HG03342 (cell line): ENCODE results near the gene HAGH.

Source experiments
- ATAC-seq: cut with Tn5 transposase; IDR thresholded peaks from one replicate; pipeline ENCODE4 v1.9.1; 2021; ENCODE audit warnings: mild to moderate bottlenecking, moderate library complexity; ENCODE audit not compliant: unreplicated experiment

The HAGH gene

DNA sequence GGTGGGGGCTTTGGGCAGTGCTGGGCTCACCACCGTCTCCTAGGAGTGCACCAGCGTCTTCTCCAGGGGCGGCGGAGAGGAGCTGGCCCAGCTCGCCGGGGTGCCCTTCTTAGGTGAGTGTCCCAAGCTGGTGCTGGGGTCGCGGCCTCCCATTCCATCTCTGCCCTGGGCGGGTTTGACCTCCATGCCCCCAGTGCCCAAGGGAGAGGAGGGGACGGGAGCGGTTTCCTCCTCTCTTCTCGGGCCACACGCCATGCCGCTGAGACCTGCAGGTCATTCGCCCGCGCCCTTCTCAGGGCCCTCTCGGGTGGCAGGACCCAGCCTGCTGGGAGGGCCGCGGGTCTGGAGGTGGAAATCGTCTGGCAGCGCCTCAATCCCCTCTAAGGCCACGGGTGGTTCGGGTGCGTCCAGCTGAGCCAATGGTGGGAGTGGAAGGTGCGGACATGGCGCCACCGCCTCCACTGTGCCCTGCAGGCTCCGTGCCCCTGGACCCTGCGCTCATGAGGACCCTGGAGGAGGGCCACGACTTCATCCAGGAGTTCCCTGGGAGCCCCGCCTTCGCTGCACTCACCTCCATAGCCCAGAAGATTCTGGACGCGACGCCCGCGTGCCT lies 38.4 kb downstream of the HAGH start:
- ATAC-seq = no peak

DNA sequence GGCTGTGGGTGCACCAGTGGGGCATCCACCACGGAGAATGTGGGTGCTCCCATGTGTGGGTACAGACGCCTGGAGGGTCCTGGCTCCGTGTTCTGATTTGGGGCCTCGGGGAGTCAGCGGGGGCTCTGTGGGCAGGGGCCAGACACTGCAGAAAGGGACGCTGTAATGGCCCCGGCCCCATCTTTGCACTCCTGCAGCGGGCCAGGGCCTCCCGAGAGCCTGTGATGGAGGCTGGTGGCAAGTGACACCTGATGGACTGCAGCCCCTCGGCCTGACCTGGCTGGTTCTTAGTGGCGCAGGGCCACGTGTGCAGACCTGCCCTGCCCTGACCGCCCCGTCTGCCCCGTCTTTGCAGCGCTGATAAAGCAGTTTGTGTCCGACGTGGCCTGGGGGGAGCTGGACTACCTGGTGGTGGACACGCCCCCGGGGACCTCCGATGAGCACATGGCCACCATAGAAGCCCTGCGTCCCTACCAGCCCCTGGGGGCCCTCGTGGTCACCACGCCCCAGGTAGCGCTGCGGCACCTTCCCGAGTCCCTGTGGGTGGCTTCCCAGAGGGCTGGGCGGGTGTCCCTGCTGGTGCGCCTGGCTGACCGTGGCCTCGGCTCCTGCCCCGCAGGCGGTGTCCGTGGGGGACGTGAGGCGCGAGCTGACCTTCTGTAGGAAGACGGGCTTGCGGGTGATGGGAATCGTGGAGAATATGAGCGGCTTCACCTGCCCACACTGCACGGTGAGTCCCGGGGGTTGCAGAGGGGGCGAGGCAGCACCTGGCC lies 39.1 kb downstream of the HAGH start:
- no peak for ATAC-seq

DNA sequence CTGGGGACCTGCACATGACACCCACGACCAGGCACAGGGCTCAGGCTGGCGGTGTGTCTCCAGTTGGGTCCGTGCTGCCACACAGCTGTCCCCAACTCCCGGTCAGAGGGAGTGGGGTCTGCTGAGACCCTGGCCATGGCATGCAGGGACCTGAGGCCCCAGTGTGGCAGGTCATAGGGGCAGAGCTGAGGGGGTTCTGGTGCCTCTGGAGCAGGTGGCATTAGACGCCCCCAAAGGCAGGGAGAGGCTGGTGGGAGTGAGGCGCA lies 39.6 kb downstream of the HAGH start:
- ATAC-seq = no peak

DNA sequence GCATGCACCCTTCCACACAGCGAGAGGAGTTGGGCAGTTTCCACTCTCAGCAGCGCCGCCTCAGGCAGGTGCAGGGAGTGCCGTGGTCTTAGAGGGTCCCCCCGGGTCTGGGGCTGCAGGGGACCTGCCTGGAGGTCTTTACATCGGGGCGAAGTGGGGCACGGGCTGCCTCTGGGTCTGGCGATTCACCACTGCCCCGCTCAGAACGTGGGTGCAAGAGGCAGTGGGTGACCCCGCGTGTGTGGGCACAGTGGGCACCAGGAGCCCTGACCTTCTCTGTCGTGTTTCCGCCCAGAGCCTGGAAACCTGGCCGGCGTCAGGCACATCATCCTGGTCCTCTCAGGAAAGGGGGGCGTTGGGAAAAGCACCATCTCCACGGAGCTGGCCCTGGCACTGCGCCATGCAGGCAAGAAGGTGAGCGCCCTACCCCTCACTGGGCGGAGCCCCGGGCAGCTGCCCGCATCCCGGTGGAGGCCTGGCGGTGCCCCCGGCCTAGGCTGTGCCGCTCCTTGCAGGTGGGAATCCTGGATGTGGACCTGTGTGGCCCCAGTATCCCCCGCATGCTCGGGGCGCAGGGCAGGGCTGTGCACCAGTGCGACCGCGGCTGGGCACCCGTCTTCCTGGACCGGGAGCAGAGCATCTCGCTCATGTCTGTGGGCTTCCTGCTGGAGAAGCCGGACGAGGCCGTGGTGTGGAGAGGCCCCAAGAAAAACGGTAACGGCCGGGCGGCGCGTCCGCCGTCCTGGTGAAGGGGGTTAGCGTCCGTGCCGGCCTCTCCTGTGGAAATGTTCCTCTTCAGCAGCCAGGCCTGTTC lies 40.2 kb downstream of the HAGH start:
- ATAC-seq = no peak

DNA sequence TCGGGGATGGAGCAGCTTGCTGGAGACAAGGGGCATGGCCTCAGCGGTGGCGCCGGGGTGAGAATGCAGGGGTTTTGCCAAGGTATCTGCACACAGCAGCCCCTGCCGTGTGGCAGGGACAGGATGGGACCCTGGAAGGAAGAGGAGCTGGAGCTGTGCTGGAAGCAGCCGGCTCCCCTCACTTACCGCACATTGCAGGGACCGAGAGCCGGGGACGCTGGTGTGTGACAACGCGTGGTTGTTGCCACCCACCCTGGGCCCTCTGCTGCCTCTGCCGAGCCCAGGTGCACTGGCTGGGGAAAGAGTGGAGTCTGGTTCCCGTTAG lies 40.8 kb downstream of the HAGH start:
- no peak for ATAC-seq

DNA sequence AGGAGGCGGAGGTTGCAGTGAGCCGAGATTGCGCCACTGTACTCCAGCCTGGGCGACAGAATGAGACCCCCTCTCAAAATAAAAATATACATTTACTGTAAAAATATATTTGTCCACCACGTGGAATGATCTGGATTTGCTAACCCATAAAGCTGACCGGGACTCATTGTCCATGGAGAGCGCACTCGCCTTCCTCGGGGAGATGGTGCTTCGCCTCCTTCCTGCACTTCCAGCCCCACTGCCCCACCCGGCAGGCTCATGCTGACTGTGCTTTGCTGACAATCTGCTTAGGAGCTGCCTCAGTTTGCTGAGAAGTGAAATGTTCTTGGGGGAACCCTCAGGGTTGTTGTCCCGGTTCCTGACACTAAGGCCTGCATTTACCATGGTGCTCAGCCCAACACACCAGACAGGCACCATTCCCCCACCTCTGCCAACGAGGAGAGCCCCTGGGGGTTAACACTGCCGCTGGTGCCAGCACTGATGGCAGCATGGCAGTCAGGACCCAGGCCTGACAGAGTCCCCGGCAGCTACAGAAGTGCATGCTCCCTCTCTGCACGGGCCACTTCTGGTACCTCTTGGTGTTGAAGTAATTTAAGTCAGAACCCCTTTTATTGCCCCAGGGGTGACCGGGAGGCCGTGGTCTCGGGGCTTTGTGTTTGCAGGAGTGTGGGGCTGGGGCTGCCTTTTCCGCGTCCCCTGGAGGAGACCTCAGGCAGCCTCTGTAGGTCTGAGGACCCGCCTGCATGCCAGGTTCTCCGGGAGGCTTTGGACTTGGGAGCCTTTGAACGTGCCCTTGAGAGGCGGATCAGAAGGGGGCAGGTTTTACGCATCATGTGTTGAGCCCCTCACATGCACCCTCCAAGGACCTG lies 41.4 kb downstream of the HAGH start:
- no peak for ATAC-seq

DNA sequence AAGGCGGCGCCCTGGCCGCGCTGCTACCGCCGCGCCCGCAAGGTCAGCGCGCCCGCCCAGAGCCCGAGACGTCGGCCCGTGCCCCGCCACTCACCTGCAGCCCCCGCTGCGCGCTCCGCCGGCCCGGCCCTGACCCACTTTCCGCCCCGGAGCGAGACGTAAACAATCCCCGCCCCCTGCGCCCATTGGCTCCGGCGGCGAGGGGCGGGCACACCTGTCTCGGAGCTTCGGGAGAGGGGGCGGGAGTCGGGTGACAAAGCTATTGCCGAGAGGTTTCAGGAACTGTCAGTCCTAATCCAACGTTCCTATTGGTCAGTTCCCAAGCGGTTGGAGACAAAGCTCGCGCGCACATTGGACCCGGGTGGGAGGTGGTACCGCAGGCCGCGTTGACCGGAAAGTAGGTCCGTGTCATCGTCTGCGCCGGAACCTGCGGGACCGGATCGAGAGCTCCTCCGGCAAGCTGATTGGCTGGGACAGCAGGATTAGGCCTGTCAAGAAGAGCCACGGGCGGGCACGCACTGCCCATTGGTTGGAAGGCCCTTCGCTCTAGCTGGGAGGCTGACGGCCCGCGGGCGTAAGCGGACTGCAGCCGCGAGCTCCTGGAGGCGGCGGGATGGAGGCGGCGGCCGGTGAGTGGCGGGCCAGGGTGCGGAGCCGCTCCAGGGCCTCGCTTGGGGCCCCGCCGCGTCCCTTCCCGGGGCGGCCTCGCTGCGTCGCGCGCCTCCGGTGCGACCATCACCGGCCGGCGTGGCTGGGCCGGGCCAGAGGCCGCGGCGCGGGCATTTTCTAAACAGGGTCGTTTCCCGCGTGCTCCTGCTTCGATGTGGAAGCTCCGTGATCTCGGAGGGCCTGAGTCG lies 44.0 kb downstream of the HAGH start, which contains the start of the genes NUBP2 and SPSB3:
TSS of gene NUBP2 (plus strand) at position 553 of the 857 bp plus-strand sequence. CDS start at position 614, 61 bp downstream.
TSS of gene SPSB3 (minus strand) at position 164 of the 857 bp plus-strand sequence. CDS start 1,088 bp downstream, outside the sequence.
- ATAC-seq = peak; percentile 86

DNA sequence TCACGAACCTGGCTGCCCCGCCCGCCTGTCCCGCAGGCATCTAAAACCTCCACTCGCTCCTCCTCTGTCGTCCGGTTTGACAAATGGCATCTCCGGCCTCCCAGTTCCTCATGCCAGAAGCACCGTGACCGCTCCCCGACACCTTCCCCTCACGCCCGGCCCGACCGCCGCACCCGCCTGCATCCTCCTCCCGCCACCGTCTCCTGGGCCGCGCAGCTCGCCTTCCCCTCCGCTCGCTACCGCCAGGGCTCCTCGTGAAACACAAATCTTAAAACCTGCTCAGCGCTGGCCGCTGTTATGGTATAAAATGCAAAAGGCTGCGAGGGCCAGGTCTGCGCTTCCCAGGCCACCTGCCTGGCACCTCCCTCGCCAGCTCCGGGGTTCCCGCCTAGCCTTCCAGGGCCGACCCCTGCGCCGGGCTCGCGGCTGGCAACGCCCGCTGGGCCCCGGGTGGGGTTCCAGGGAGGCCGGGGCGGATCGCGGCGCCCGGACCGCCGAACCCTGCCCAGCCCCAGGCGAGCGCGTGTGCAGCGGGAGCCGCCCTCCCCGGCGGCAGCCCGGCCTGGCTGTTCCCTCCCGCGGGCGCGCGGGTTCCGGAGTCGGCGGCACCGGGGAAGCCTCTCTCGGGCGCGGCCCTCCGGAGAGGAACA lies 44.7 kb downstream of the HAGH start:
- ATAC-seq = peak; percentile 0

DNA sequence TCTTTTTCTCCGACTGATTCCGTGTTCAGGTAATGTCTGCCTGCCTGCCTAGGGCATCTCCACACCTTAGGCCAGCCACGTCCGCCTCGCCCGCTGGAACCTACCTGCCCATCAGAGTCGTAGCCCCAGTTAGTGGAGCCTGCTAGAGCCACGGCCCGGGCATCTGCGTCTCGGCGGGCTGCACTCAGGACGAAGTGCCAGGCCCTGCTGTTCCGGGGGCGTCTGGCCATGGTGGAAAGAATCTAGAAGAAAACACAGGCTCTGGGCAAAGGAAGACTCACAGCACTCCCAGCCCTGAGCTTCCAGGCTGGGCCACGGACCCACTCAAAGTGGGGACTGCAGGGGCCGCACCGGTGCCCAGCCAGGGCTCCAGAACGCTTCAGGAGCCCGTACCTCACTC lies 45.4 kb downstream of the HAGH start:
- no peak for ATAC-seq

DNA sequence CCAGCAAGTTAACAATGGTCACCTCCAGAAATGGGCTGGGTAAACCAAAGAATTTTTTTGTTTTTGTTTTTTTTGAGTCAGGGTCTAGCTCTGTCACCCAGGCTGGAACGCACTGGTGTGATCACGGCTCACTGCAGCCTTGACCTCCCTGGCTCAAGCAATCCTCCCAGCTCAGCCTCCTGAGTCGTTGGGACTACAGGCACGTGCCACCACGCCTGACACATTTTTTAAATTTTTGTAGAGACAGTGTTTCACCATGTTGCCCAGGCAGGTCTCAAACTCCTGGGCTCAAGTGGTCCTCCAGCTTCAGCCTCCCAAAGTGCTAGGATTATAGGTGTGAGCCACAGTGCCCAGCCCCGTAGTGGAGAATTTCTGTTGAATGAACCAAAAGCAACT lies 46.0 kb downstream of the HAGH start:
- ATAC-seq = no peak

DNA sequence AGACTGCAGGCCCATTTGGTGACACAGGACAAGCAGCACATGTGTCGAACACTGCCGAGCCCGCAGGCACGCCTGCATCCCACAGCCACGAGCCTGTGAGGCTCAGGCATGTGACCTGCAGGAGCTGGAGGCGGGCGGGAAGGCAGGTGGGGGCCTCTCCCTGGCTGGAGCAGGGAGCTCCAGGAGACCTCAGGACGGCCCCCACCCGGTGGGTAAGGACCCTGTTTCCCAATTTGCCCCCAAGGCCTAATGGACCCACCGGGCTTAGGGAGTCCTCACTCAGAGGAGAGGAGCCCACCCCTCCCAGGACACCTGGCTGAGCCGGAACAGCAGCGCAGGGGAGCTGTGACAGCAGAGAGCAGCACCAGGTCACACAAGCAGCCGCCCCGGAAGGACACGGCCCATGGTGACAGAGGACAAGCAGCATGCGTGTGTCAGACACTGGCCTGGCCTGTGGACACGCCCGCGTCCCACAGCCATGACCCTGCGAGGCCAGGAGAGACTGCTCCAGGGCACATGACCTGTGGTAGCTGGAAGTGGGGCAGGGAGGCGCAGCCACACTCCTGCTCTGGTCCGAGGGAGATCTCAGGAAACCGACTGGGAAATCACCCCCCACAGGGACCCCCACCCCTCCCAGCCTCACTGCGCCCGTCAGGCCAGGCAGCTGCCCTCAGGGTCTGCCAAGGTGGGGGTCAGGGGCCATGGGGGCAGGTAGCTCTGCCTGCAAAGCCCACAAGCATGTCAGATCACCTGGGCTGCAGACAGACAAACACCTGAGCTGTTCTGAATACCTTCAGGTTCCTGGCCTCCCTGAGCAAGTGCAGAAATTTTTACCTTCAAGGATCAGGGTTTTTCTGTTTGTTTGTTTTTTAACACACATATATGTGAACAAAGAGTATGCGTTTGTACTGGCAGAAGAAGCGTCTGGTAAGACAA lies 46.6 kb downstream of the HAGH start:
- ATAC-seq = no peak

DNA sequence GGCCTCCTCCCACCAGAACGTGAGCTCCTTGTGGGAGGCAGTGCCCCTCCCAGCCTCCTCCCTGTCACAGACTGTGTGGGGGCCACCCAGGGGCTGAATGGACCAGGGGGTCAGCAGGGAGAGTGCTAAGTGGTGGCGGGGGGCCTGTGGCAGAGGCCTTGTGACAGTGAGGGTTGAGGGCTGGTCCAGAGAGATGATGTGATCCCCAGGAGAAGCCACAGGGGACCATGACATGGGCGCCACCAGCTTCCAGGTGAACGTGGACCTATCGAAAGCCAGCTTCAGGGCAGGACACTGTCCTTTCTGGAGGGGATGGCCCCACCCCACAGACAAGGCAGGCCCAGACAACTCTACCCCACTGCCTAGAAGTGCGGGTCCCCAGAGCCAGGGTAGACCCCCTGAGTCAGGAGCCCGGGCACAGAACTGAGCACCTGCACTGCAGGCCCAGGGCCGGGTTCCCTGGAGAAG lies 47.4 kb downstream of the HAGH start:
- no peak for ATAC-seq

DNA sequence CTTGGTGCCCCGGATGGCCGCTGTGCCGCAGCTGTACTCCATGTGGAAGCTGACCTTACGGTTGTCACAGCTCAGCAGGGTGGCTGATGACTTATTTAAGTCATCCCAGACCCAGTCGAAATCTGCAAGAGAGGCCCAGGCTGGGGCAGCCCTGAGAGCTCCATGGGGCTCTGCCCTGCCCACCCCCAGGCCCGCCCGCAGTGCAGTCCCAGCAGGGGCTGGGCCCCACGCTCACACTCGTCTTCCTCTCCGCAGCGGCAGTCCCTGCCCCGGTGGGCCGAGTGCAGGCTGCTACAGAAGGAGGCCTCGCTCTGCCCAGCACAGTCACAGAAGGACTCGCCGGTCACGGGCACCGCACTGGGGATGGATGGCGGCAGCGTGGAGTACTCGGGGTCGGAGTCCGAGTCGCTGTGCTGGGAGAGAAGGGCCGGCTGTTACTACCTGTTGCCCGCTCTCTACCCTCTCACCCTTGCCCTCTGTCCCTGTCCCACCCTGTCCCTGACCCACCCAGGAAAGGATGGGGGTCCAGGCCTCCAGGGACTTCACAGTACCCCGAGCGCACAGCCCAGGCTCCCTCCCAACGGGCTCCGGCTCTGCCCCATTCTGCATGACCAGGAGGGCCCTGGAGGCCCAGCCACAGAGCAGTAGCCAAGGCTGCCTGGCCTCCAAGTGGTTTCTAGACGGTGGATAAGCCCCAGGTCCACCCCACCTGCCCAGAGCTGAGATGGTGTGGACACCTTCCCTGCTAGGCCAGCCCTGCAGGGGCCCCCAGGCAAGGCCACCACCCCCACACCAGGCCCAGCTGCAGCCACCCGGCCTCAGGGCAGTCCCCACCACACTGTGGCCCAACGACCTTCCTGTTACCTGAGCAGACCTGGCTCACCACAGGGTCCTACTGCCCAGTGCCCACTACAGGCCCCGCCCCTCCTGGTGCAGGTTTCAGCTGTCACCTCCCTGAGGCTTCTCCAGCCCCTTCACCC lies 48.1 kb downstream of the HAGH start:
- no peak for ATAC-seq

DNA sequence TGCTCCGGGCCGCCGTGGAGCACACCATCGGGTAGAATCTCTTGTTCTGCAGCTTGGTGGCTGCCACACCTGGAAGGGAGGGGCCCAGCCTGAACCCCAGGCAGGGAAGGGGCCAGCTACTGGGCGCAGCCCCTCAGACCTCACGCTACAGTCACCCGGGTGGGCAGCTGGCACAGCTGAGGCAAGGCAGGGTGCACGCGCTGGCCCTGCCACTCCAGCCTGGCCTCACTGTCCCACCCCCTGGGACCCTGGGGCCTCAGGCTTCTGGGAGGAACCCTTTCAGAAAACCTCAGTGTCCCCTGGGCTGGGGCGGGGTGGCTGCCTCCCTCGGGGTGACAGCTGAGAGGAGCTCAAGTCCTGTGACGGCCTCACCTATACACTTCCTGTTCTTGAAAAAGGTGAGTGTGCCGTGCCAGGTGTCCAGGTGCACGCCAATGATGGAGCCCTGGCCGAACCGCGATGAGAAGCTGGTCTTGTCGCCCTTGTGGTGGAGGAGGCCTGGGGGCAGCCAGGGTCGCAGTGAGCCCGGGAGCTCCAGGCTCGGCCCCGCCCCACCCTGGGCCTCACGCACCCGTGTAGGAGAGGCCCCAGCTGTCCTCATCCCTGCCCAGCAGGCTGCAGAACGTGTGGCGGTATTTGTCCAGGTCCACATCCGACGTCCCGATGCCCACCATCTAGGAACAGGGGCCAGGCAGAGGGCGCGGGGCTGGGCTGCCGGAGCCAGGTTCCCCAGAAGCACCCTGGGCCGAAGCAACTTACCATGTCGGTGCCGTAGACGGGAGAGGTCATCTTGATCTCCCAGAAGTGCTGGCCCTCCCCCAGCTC lies 49.0 kb downstream of the HAGH start:
- no peak for ATAC-seq

DNA sequence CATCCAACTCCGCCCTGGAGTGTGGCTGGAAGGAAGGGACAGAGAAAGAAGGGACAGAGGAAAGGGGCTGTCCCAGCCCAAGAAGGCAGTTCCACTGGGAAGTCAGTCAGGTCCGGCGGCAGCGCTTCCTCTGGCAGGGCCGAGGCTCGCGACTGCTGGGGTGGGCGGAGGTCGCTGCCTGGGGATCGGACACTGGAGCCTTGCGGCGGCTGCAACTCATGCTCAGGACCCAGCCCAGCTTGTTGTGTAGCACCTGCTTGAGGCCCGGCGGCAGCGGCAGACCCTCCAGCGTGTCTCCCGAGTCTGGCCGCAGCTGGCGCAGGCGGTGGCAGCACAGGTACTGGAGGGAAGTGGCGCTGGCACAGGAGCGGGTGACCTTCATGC lies 49.6 kb downstream of the HAGH start:
- ATAC-seq = no peak

DNA sequence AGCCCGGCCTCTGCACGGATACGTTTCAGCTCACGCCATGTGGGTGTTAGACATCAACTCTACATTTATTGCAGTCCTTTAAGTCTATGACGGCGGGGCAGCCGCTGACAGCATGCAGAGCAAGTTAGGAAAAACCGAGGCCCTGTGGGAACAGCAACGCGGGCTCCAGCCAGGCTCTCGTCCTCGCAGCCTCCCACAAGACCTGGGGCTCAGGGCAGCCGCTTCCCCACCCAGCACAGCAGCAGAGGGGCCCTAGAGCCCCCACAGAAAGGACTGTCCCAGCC lies 50.0 kb downstream of the HAGH start:
- no peak for ATAC-seq
